NCI-H1694 treated with DMSO at 0.1 percent for 48 hours (cell line): ENCODE data around the gene CBX4.

Experiments
- DNase-seq: peaks from one replicate; lab custom pipeline; 2025; lab: John Stamatoyannopoulos, UW

The CBX4 gene

DNA sequence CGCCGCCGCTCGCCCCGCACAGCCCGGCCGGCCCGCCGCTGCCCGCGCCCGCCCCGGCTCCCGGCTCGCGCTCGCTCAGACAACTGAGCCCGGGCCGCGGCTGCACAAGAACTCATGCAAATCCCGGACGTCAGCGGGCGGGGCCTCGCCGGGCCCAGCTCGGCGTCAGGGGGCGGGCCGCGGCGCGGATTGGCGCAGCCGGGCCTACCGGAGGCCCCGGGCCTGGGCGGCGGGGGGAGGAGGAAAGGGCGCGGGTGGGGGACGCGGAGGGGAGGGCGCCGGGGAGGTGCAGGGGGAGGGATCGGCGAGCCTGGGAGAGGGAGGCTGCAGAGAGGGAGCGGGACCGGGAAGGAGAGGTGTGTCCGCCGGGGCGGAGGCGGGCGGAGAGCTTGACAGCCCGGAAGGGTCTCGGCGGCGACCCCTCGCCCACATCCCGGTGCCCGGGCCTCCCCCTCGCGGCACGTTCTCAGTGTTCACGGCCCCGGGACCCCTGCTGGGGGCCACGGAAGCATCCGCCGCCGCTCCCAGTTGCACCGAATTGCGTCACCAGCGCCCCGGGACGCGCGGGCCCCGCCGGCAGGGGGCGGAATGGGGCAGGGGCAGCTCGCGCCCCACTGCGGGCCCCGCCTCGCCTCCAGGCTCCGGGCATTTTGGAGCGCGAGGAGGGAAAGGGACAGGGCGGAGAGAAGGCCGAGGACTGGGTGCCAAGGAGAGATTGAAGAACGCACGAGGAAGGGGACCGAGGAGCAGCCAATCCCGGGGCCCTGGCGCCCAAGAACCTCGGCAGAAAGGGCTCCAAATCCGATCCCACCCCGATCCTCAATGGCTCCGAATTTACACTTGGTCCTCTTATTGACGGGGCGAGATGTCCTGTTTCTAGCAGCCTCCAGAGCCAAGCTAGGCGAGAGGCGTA lies at the start of gene CBX4:
CBX4 (minus strand) TSS at position 85 of the 913 bp plus-strand sequence. CDS start 189 bp downstream, outside the sequence.
- peak; percentile 85 for DNase-seq

GRCh38 chr17:79888009-79888540 lies 48.8 kb upstream of the CBX4 start:
- DNase-seq: no peak

GRCh38 chr17:79887451-79887991 lies 48.3 kb upstream of the CBX4 start:
- no peak for DNase-seq

- no peak for DNase-seq
Observed at GRCh38 chr17:79883202-79883601, 44.0 kb upstream of the CBX4 start.

DNA sequence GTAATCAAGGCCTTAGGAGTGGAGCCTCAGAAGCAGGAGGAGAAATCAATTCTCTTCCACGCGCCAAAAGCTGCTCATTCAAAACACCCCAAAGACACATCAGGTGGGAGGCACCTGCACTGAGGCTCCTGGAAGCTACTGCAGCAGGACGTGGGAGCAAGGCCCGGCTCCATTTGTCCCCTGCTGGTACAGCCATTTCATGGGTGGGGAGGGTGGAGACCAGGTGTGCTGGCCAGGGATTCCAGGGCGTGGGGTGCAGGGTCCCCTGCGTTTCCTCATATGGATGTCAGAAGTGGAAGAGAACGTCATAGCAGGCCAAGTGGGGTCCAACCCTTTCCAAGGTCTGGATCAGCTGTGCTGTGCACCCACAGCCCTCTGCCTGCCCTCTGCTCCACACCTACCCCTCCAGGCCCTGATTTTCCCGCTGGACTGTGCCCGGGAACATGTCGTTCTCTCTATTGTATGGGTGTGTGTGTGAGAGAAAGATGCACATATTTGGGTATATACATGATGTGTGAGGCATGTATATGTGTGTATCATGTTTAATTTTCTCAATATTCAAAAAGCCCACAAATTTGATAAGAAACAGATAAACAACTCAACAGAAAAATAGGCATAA lies 39.2 kb upstream of the CBX4 start:
- no peak for DNase-seq

- no peak for DNase-seq
Observed at GRCh38 chr17:79877041-79877440, 37.8 kb upstream of the CBX4 start.

DNA sequence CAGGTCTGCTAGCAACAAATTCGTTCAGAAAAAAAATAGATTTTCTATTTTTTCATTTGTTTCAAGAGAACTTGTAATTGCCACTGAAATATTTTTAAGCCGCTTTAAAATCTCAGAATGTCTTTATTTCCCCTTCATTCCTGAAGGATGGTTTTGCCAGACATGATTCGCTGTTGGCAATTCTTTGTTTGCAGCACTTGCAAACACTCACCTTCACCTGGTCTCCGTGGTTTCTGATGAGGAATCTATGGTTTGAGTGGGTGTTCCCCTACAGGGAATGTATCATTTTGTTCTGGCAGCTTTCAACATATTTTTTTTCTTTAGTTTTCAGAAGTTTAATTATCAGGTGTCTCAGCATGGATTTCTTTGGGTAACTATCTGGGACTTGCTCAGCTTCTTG lies 36.3 kb upstream of the CBX4 start:
- no peak for DNase-seq

- DNase-seq: peak; percentile 28
Observed at GRCh38 chr17:79874329-79874981, 35.2 kb upstream of the CBX4 start.

GRCh38 chr17:79873583-79873982 lies 34.3 kb upstream of the CBX4 start:
- DNase-seq: no peak

DNA sequence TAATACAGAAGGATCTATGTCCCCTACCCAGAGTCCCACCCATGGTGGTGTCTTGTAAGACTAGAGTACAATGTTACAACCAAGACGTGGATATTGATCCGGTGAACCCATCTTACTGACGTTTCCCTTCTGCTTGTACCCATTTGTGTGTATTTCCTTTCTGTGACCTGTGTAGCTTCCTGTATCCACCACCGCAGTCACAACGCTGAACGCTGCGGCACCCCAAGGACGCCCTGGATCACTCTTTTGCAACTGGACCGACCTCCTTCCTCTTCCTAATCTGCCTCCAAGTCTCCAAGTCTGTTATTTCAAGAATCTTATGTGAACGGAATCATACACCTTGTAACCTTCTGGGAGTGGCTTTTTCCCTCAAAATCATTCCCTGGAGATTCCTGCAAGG lies 33.5 kb upstream of the CBX4 start:
- DNase-seq: no peak

GRCh38 chr17:79871131-79871530 lies 31.9 kb upstream of the CBX4 start:
- no peak for DNase-seq

- no peak for DNase-seq
Observed at GRCh38 chr17:79870540-79870939, 31.3 kb upstream of the CBX4 start.

- no peak for DNase-seq
Observed at GRCh38 chr17:79866791-79867518, 27.7 kb upstream of the CBX4 start.

GRCh38 chr17:79865351-79866210 lies 26.3 kb upstream of the CBX4 start:
- no peak for DNase-seq

DNA sequence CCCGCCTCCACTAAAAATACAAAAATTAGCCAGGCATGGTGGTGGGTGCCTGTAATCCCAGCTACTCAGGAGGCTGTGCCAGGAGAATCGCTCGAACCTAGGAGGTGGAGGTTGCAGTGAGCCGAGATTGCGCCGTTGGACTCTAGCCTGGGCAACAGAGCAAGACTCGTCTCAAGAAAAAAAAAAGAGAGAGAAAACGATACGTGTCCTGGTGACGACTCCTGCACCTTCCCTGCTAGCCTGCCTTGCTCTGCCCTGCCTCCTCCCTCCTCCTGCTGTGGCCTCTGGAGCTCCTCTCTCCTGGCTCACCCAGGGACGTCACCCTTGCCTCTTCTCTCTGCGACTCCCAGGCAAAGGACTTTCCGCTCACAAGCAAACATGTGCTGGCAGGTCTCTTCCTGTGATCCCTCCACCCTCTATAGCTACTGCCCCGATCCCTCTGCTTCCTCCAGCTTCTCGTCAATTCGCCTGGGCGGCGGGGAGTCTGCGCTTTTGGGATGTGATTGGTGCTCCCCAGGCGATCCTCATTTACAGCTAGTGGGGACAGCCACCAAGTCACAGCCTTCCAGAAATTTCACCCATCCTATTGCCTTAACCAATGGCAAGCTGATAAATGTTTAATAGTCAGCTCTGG lies 25.5 kb upstream of the CBX4 start:
- DNase-seq: no peak

GRCh38 chr17:79864147-79864546 lies 24.9 kb upstream of the CBX4 start:
- no peak for DNase-seq

GRCh38 chr17:79862771-79863440 lies 23.7 kb upstream of the CBX4 start:
- no peak for DNase-seq

- no peak for DNase-seq
Observed at GRCh38 chr17:79862238-79862637, 23.0 kb upstream of the CBX4 start.

DNA sequence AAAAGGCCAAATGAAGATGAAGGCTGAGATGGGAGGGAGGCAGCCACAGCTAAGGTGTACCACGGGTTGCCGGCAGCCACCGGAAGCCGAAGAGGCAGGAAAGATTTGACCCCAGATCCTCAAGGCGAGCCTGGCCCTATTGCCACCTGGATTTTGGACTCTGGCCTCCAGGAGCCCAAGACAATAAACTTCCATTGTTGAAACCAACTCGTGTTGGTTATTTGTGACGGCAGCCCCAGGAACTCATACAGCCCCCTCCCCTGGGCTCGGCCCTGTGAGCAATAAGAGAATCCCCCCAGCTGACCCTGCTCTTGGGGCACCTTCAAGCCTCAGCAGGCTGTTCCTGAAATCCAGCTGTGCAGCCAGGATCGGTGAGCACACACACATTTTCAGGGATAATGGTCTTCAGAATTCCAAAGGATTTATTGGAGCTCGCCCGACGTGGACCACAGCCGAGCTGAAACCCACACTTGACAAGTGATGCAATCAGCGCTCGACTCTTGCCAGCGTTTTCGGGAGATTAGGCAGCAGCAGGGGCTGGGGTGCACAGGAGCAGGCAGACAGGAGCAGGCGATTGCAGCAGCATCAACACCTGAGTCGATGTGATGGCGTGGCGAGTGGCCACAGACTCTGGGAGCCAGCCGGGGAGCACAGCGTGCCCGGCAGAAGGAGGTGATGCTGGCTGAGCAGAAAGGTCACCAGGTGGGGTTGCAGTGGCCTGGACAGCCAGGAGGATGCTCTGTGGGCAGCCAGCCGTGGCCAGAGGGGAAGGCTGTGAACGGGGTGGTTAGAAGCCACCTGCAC lies 22.4 kb upstream of the CBX4 start:
- DNase-seq: no peak
